Esophagus squamous epithelium (tissue), 4 donors: ENCODE data around the gene LMBRD1.

Experiments used
- POLR2A ChIP-seq, 4 donors: fragments of 450-650 bp; IDR thresholded peaks; one replicate each; pipeline ENCODE4 v1.6.1; 2017; ENCODE audit warnings: antibody characterized with exemption in 4 of 4, mild to moderate bottlenecking in 4 of 4, moderate library complexity in 3 of 4
- TF ChIP-seq, protein P1 (sequence below), 6 experiments: fragments of 450-650 bp in 4 of 6; fragments of 200-600 bp in 2 of 6; sonication (generic) in 2 of 6; IDR thresholded peaks; one replicate each; pipeline ENCODE4 v1.5.1; 2016 to 2019; ENCODE audit warnings: antibody characterized with exemption in 6 of 6, mild to moderate bottlenecking in 4 of 6, moderate library complexity in 4 of 6

DNA sequence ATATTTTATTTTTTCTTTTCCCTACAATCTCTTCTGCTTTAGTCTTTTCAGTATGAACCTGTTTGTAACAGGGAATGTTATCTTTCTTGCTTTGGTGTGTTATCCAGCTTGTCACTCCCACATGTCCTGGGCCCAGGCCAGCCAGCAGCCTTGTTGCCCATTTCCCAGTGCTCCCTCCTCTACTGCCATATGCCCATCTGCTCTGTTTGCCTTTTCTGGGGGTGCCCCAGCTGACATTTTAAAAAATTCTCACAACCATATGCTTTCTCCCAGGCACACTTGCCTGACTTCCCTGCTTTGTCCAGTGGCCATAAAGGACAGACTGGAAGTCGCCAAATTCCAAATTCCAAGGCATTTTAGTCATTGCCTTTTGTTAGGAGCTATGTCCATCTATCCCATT lies 23.6 kb upstream of the LMBRD1 start:
- TF ChIP-seq, protein P1, sequence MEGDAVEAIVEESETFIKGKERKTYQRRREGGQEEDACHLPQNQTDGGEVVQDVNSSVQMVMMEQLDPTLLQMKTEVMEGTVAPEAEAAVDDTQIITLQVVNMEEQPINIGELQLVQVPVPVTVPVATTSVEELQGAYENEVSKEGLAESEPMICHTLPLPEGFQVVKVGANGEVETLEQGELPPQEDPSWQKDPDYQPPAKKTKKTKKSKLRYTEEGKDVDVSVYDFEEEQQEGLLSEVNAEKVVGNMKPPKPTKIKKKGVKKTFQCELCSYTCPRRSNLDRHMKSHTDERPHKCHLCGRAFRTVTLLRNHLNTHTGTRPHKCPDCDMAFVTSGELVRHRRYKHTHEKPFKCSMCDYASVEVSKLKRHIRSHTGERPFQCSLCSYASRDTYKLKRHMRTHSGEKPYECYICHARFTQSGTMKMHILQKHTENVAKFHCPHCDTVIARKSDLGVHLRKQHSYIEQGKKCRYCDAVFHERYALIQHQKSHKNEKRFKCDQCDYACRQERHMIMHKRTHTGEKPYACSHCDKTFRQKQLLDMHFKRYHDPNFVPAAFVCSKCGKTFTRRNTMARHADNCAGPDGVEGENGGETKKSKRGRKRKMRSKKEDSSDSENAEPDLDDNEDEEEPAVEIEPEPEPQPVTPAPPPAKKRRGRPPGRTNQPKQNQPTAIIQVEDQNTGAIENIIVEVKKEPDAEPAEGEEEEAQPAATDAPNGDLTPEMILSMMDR (IDR thresholded peaks at IDR 0.05), result no peak
- TF ChIP-seq POLR2A (IDR thresholded peaks at IDR 0.05), result no peak
